ENCODE results near the gene GNAS. TPM values are rescaled to one million over a fixed set of nuclear protein-coding genes. Genes with fewer than 3 reads are reported as not detected.

The GNAS gene
- total RNA-seq, 1 donor from 2014 or later: 746 TPM

- Histone ChIP-seq H3K4me3 (no peak overlapping the region), H3K36me3 (peaks cover 56% of the 10 kb centered on the region)
Measured at GRCh38 chr20:58905236-58905635, 52.7 kb downstream of the GNAS start.

GRCh38 chr20:58906111-58906510, 53.6 kb downstream of the GNAS start:
- no peak for TF ChIP-seq CTCF (IDR thresholded peaks at IDR 0.05)
- Histone ChIP-seq H3K9me3 (no peaks in the 10 kb centered on the region), H3K27me3 (no peaks in the 10 kb centered on the region), H3K4me1 (peaks cover 33% of the 10 kb centered on the region), H3K4me3 (no peak overlapping the region), H3K27ac (no peak overlapping the region), H3K36me3 (peaks cover 65% of the 10 kb centered on the region)
- intact Hi-C loops (cut with DNase I): no loop called here
- ATAC-seq (no peak), DNase-seq (no peak)

More at GRCh38 chr20:58905236-58905635, 52.7 kb downstream of the GNAS start:
- H3K27me3 ChIP-seq: no peaks in the 10 kb centered on the region
- intact Hi-C loops (cut with DNase I): no loop called here
- no peaks in the 10 kb centered on the region for H3K9me3 ChIP-seq
- DNase-seq (no peak), ATAC-seq (no peak)
- H3K27ac ChIP-seq: no peak overlapping the region
- TF ChIP-seq CTCF (IDR thresholded peaks at IDR 0.05): no peak
- peaks cover 33% of the 10 kb centered on the region for H3K4me1 ChIP-seq

- Histone ChIP-seq H3K27me3 (no peaks in the 10 kb centered on the region), H3K27ac (peak overlapping the region; percentile 83), H3K4me3 (peak overlapping the region; percentile 30), H3K4me1 (peaks cover 33% of the 10 kb centered on the region), H3K9me3 (no peaks in the 10 kb centered on the region), H3K36me3 (peaks cover 72% of the 10 kb centered on the region)
- ATAC-seq: peak; percentile 70
- no peak for DNase-seq
- TF ChIP-seq CTCF (IDR thresholded peaks at IDR 0.05): no peak
- intact Hi-C loops (cut with DNase I): no loop called here
Measured at GRCh38 chr20:58906894-58907293, 54.4 kb downstream of the GNAS start.

- Histone ChIP-seq H3K4me1 (peaks cover 30% of the 10 kb centered on the region), H3K4me3 (peak overlapping the region; percentile 30), H3K27me3 (no peaks in the 10 kb centered on the region), H3K9me3 (no peaks in the 10 kb centered on the region), H3K27ac (peak overlapping the region; percentile 83), H3K36me3 (peaks cover 73% of the 10 kb centered on the region)
- DNase-seq: peak; percentile 87
- ATAC-seq: peak; percentile 93
- TF ChIP-seq CTCF (IDR thresholded peaks at IDR 0.05): no peak
- intact Hi-C loops (cut with DNase I): no loop called here
Measured at GRCh38 chr20:58907320-58908137, 55.0 kb downstream of the GNAS start.

- Histone ChIP-seq H3K27ac (peak overlapping the region; percentile 83), H3K27me3 (no peaks in the 10 kb centered on the region), H3K9me3 (no peaks in the 10 kb centered on the region), H3K4me3 (peak overlapping the region; percentile 30), H3K4me1 (peaks cover 30% of the 10 kb centered on the region), H3K36me3 (peaks cover 72% of the 10 kb centered on the region)
- no peak for ATAC-seq
- intact Hi-C loops (cut with DNase I): no loop called here
- no peak for TF ChIP-seq CTCF (IDR thresholded peaks at IDR 0.05)
- DNase-seq: no peak
Measured at GRCh38 chr20:58908221-58908620, 55.7 kb downstream of the GNAS start.
